ENCODE data around the gene SMYD4. TPM values are rescaled to one million over a fixed set of nuclear protein-coding genes. Genes with fewer than 3 reads are reported as not detected.

Gene SMYD4
- total RNA-seq, 1 experiment from 2014 or later, result 13.0 TPM

DNA sequence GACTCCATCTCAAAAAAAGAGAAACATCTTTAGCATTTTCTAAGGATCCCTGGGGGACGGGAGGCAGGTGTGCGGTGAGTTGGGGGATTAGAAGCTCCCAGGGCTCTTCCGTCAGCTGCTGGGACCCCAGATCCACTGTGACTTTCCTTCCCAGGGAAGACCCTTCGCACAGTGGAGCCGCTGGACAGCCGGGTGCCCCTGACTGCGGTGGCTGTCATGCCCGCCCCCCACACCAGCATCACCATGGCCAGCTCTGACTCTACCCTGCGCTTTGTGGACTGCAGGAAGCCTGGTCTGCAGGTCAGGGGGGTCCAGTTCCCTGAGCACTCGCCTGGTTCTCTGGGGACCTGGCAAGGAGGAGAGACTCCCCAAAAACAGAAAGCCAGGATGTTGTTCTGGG is 94.3 kb downstream of the SMYD4 start:
- DNase-seq (ENCODE audit: low read depth), result no peak

GRCh38 chr17:1733759-1734158 is 95.9 kb downstream of the SMYD4 start:
- DNase-seq (ENCODE audit: low read depth), result no peak

DNA sequence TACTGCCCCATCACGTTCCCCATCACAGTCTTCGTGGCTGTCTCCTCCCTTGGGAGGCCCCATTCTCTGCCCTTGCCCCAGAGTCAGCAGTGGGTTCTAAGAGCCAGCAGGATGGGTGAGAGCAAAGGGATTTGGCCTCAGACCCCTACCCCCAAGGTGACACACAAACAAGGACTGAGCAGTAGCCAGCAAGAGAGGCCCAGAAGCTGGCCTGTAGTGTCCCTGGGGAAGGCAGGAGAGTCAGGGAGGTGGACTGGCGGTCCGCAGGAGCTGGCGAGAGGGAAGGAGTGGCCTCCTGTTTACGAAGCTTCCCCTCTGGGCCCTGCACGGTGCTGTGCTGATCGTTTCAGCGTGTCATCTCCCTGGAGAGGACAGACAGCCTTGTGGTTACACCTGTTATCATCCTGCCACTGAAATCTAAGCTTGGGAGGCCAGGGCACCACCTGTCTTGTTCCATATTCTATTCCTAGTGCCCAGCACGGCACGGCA is 96.8 kb downstream of the SMYD4 start:
- DNase-seq (ENCODE audit: low read depth), result no peak

GRCh38 chr17:1732241-1732832 is 97.4 kb downstream of the SMYD4 start:
- DNase-seq (ENCODE audit: low read depth), result no peak

DNA sequence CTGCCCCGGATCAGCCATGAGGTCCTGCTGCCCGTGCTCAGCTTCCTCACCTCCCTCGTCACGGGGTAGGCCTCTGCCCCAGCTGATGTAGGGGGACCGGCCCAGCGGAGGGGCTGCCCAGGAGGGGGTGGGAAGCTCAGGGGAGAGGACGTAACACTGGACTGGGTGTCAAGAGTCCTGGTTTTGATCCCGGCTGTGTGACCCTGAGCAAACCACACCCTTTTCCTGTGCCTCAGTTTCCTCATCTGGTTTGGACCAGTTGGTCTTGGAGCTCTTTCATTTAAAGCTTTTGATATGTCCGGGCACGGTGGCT is 98.6 kb downstream of the SMYD4 start:
- no peak for DNase-seq (ENCODE audit: low read depth)

DNA sequence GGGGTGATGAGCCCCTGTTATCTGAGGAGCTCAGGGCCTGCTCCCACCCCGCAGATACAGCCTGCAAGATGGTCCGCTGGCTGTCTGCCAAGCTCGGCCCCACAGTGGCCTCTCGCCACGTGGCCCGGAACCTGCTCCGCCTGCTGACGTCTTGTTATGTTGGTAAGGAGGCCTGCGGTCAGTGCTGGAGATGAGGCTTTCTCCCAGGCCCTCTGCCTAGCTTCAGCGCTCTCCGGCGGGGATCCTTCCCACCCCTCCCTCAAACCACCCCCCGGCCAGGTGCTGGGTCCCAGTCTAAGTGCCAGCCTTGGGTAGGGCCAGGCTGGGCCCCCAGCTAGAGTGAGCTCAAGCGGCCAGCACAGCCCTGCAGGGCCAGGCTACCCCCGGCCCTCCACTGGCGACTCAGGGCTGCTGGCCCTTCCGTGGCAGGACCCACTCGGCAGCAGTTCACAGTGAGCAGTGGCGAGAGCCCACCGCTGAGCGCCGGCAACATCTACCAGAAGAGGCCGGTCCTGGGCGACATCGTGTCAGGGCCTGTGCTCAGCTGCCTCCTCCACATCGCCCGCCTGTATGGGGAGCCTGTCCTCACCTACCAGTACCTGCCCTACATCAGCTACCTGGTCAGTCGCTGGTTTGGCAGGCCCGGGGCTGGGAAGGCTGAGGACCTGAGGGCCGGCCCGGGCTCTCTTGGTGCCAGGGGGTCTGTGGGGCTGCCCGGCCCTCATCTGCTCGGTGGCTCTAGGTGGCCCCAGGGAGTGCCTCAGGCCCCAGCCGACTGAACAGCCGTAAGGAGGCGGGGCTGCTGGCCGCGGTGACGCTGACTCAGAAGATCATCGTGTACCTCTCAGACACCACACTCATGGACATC is 99.1 kb downstream of the SMYD4 start:
- DNase-seq (ENCODE audit: low read depth), result peak; percentile 72

DNA sequence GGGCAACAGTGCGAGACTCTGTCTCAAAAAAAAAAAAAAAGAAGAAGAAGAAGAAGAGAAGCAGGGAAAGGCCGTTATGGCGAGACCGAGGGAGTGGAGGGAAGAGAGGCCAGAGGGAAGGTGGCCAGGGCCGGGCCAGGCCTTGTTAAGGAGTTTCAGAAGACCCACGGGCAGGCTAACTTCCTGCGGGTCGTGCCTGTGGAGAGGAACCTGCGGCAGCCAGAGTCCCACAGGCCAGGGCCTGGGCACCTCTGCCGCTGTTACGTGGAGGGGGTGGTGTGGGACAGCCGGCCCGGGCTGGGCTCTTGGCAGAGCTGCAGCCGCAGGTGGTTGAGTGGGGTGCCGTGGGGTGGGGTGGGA is 99.8 kb downstream of the SMYD4 start:
- no peak for DNase-seq (ENCODE audit: low read depth)

Other genes starting within 250 kb of the SMYD4 start
- 3.5 and 3.9 TPM in 2 replicates for gene SLC43A2, start 201.1 kb downstream of the SMYD4 start, total RNA-seq (2014; rRNA removed; shearing (Covaris generic))
- gene SCARF1, start 184.2 kb downstream of the SMYD4 start, total RNA-seq (2014; rRNA removed; shearing (Covaris generic)), result 1.5 and 2.5 TPM in 2 replicates
- gene RILP, start 180.0 kb downstream of the SMYD4 start, total RNA-seq (2014; rRNA removed; shearing (Covaris generic)), result 8.0 and 8.9 TPM in 2 replicates
- gene PRPF8, start 145.0 kb downstream of the SMYD4 start, total RNA-seq (2014; rRNA removed; shearing (Covaris generic)), result 107 and 117 TPM in 2 replicates
- gene TLCD2, start 119.5 kb downstream of the SMYD4 start, total RNA-seq (2014; rRNA removed; shearing (Covaris generic)), result 0.37 and 0.64 TPM in 2 replicates
- gene WDR81, start 105.2 kb downstream of the SMYD4 start, total RNA-seq (2014; rRNA removed; shearing (Covaris generic)), result 8.3 and 9.9 TPM in 2 replicates
- gene SERPINF2, start 87.0 kb downstream of the SMYD4 start, total RNA-seq (2014; rRNA removed; shearing (Covaris generic)), result 2.0 and 2.9 TPM in 2 replicates
- 2.0 and 2.6 TPM in 2 replicates for gene SERPINF1, start 67.8 kb downstream of the SMYD4 start, total RNA-seq (2014; rRNA removed; shearing (Covaris generic))
- gene RPA1, start 103 bp upstream of the SMYD4 start, total RNA-seq (2014; rRNA removed; shearing (Covaris generic)), result 30.1 and 59.9 TPM in 2 replicates
- 4.3 and 5.6 TPM in 2 replicates for gene RTN4RL1, start 195.4 kb upstream of the SMYD4 start, total RNA-seq (2014; rRNA removed; shearing (Covaris generic))
- gene DPH1, start 200.3 kb upstream of the SMYD4 start, total RNA-seq (2014; rRNA removed; shearing (Covaris generic)), result 44.7 and 53.9 TPM in 2 replicates
- gene OVCA2, start 212.1 kb upstream of the SMYD4 start, total RNA-seq (2014; rRNA removed; shearing (Covaris generic)), result 44.3 and 54.9 TPM in 2 replicates
- 0.53 and 0.79 TPM in 2 replicates for gene HIC1, start 225.2 kb upstream of the SMYD4 start, total RNA-seq (2014; rRNA removed; shearing (Covaris generic))

Measured in HT1080 (cell line).